Lower lobe of right lung (tissue), 2 donors: Measurements from ENCODE around the gene CYP2R1. TPM values are rescaled to one million over a fixed set of nuclear protein-coding genes. Genes with fewer than 3 reads are reported as not detected.
A peak's percentile ranks its signal among the peaks of the same experiment; 100 is the strongest.

Experiments used
- ATAC-seq, 2 donors: fragments of 200-7000 bp; cut with Tn5 transposase; one replicate each; pipeline ENCODE4 v1.9.1; 2020 to 2022; ENCODE audit warnings: mild to moderate bottlenecking in 2 of 2, moderate library complexity in 2 of 2
- DNase-seq: peaks from one replicate; pipeline ENCODE4 v3.0.0-alpha.2; 2020
- H3K27ac ChIP-seq: fragments of 200-600 bp; one replicate; pipeline ENCODE4 v1.8.0; 2022
- H3K27me3 ChIP-seq: fragments of 200-600 bp; one replicate; pipeline ENCODE4 v1.8.0; 2022; ENCODE audit warnings: low read depth
- H3K36me3 ChIP-seq: fragments of 200-600 bp; one replicate; pipeline ENCODE4 v1.8.0; 2022; ENCODE audit warnings: mild to moderate bottlenecking
- H3K4me1 ChIP-seq: fragments of 200-600 bp; one replicate; pipeline ENCODE4 v1.8.0; 2022
- H3K4me3 ChIP-seq: fragments of 200-600 bp; one replicate; pipeline ENCODE4 v1.8.0; 2022; ENCODE audit warnings: mild to moderate bottlenecking
- H3K9me3 ChIP-seq: fragments of 200-600 bp; one replicate; pipeline ENCODE4 v1.8.0; 2022
- CTCF ChIP-seq: fragments of 200-600 bp; IDR thresholded peaks from one replicate; pipeline ENCODE4 v1.8.0; 2022; ENCODE audit warnings: antibody characterized with exemption, mild to moderate bottlenecking
- intact Hi-C: fragments of 100-400 bp; cut with DNase I; formaldehyde crosslinking; loops from one replicate; pipeline ENCODE4 v1.11.0; 2022
- total RNA-seq: library from RNA; stranded (reverse); fragmentation: NEBNext Ultra II Directional; extraction: Animal tissue kit (Norgen Biotek cat#: 25700); gene quantifications from one replicate; pipeline ENCODE4 v1.2.1, GENCODE V29; 2021
- donor health status: DM: no; HTN: yes; CAD: no; lungs with severe emphysema.

CYP2R1 gene
- total RNA-seq, 1 donor from 2014 or later: 12.3 TPM

- no peak overlapping the region for H3K27ac ChIP-seq
- H3K27me3 ChIP-seq: no peaks in the 10 kb centered on the region
- no peak for DNase-seq
- no peak overlapping the region for H3K4me3 ChIP-seq
- no peaks in the 10 kb centered on the region for H3K36me3 ChIP-seq
- TF ChIP-seq CTCF: no peak
- no peaks in the 10 kb centered on the region for H3K4me1 ChIP-seq
- intact Hi-C loops: no loop called here
- ATAC-seq: no peak
- H3K9me3 ChIP-seq: no peaks in the 10 kb centered on the region
Measured at GRCh38 chr11:14927146-14927545, 35.1 kb upstream of the CYP2R1 start.

- Histone ChIP-seq H3K27me3 (no peaks in the 10 kb centered on the region), H3K4me3 (no peak overlapping the region), H3K27ac (no peak overlapping the region), H3K9me3 (no peaks in the 10 kb centered on the region), H3K4me1 (no peaks in the 10 kb centered on the region), H3K36me3 (no peaks in the 10 kb centered on the region)
- DNase-seq: no peak
- intact Hi-C loops: no loop called here
- no peak for TF ChIP-seq CTCF
- ATAC-seq: no peak
Measured at GRCh38 chr11:14924318-14924717, 32.3 kb upstream of the CYP2R1 start.

- no peaks in the 10 kb centered on the region for H3K36me3 ChIP-seq
- DNase-seq (no peak), ATAC-seq (no peak)
- TF ChIP-seq CTCF: no peak
- H3K4me3 ChIP-seq: no peak overlapping the region
- intact Hi-C loops: no loop called here
- no peak overlapping the region for H3K27ac ChIP-seq
- H3K9me3 ChIP-seq: no peaks in the 10 kb centered on the region
- H3K27me3 ChIP-seq: no peaks in the 10 kb centered on the region
- H3K4me1 ChIP-seq: no peaks in the 10 kb centered on the region
Measured at GRCh38 chr11:14916403-14916802, 24.4 kb upstream of the CYP2R1 start.

- Histone ChIP-seq H3K27me3 (no peaks in the 10 kb centered on the region), H3K4me1 (no peaks in the 10 kb centered on the region), H3K9me3 (no peaks in the 10 kb centered on the region), H3K27ac (no peak overlapping the region), H3K4me3 (no peak overlapping the region), H3K36me3 (no peaks in the 10 kb centered on the region)
- intact Hi-C loops: no loop called here
- ATAC-seq: no peak
- no peak for DNase-seq
- TF ChIP-seq CTCF: no peak
Measured at GRCh38 chr11:14914536-14914935, 22.5 kb upstream of the CYP2R1 start.

GRCh38 chr11:14908214-14908880 lies 16.3 kb upstream of the CYP2R1 start:
- Histone ChIP-seq H3K36me3 (no peaks in the 10 kb centered on the region), H3K27me3 (no peaks in the 10 kb centered on the region), H3K4me1 (peaks cover 11% of the 10 kb centered on the region), H3K9me3 (no peaks in the 10 kb centered on the region), H3K4me3 (no peak overlapping the region), H3K27ac (no peak overlapping the region)
- intact Hi-C loops: loop anchor here (10.0 kb wide), 2 partner anchors 114 to 374 kb away; no protein-coding TSS in a partner anchor
- peak; percentile 46 for TF ChIP-seq CTCF
- peak; percentile 47 to 57 for ATAC-seq
- DNase-seq: no peak
